ENCODE data around the gene DST. TPM values are rescaled to one million over a fixed set of nuclear protein-coding genes. Genes with fewer than 3 reads are reported as not detected.

DST gene
- total and polyA plus RNA-seq, 2 of the 8 experiments (the other 6 are each of a cell fraction or from before 2014, with no cell fraction given): 49.4 to 116 TPM

- TF ChIP-seq, protein P1, sequence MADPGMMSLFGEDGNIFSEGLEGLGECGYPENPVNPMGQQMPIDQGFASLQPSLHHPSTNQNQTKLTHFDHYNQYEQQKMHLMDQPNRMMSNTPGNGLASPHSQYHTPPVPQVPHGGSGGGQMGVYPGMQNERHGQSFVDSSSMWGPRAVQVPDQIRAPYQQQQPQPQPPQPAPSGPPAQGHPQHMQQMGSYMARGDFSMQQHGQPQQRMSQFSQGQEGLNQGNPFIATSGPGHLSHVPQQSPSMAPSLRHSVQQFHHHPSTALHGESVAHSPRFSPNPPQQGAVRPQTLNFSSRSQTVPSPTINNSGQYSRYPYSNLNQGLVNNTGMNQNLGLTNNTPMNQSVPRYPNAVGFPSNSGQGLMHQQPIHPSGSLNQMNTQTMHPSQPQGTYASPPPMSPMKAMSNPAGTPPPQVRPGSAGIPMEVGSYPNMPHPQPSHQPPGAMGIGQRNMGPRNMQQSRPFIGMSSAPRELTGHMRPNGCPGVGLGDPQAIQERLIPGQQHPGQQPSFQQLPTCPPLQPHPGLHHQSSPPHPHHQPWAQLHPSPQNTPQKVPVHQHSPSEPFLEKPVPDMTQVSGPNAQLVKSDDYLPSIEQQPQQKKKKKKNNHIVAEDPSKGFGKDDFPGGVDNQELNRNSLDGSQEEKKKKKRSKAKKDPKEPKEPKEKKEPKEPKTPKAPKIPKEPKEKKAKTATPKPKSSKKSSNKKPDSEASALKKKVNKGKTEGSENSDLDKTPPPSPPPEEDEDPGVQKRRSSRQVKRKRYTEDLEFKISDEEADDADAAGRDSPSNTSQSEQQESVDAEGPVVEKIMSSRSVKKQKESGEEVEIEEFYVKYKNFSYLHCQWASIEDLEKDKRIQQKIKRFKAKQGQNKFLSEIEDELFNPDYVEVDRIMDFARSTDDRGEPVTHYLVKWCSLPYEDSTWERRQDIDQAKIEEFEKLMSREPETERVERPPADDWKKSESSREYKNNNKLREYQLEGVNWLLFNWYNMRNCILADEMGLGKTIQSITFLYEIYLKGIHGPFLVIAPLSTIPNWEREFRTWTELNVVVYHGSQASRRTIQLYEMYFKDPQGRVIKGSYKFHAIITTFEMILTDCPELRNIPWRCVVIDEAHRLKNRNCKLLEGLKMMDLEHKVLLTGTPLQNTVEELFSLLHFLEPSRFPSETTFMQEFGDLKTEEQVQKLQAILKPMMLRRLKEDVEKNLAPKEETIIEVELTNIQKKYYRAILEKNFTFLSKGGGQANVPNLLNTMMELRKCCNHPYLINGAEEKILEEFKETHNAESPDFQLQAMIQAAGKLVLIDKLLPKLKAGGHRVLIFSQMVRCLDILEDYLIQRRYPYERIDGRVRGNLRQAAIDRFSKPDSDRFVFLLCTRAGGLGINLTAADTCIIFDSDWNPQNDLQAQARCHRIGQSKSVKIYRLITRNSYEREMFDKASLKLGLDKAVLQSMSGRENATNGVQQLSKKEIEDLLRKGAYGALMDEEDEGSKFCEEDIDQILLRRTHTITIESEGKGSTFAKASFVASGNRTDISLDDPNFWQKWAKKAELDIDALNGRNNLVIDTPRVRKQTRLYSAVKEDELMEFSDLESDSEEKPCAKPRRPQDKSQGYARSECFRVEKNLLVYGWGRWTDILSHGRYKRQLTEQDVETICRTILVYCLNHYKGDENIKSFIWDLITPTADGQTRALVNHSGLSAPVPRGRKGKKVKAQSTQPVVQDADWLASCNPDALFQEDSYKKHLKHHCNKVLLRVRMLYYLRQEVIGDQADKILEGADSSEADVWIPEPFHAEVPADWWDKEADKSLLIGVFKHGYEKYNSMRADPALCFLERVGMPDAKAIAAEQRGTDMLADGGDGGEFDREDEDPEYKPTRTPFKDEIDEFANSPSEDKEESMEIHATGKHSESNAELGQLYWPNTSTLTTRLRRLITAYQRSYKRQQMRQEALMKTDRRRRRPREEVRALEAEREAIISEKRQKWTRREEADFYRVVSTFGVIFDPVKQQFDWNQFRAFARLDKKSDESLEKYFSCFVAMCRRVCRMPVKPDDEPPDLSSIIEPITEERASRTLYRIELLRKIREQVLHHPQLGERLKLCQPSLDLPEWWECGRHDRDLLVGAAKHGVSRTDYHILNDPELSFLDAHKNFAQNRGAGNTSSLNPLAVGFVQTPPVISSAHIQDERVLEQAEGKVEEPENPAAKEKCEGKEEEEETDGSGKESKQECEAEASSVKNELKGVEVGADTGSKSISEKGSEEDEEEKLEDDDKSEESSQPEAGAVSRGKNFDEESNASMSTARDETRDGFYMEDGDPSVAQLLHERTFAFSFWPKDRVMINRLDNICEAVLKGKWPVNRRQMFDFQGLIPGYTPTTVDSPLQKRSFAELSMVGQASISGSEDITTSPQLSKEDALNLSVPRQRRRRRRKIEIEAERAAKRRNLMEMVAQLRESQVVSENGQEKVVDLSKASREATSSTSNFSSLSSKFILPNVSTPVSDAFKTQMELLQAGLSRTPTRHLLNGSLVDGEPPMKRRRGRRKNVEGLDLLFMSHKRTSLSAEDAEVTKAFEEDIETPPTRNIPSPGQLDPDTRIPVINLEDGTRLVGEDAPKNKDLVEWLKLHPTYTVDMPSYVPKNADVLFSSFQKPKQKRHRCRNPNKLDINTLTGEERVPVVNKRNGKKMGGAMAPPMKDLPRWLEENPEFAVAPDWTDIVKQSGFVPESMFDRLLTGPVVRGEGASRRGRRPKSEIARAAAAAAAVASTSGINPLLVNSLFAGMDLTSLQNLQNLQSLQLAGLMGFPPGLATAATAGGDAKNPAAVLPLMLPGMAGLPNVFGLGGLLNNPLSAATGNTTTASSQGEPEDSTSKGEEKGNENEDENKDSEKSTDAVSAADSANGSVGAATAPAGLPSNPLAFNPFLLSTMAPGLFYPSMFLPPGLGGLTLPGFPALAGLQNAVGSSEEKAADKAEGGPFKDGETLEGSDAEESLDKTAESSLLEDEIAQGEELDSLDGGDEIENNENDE (IDR thresholded peaks at IDR 0.05; ENCODE audit: insufficient replicate concordance, low read length): no peak
- no peak for TF ChIP-seq TAF1 (IDR thresholded peaks at IDR 0.05; ENCODE audit: low read depth, low read length)
- TF ChIP-seq, protein P2, sequence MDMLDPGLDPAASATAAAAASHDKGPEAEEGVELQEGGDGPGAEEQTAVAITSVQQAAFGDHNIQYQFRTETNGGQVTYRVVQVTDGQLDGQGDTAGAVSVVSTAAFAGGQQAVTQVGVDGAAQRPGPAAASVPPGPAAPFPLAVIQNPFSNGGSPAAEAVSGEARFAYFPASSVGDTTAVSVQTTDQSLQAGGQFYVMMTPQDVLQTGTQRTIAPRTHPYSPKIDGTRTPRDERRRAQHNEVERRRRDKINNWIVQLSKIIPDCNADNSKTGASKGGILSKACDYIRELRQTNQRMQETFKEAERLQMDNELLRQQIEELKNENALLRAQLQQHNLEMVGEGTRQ (IDR thresholded peaks at IDR 0.05; ENCODE audit: low read length): no peak
- TF ChIP-seq BACH1 (IDR thresholded peaks at IDR 0.05; ENCODE audit: low read length): no peak
- no peak for TF ChIP-seq CBX8 (IDR thresholded peaks at IDR 0.05; ENCODE audit: borderline replicate concordance, low read depth, low read length)
Observed at GRCh38 chr6:56650191-56650590, 7.5 kb upstream of the DST start (continued).
